GM18870 (cell line): ENCODE measurements around the gene PIGU.
"Not testable (repeated sequence)": the region's sequence is repeated elsewhere in the genome, so short reads cannot be mapped to it uniquely, and the experiment has no call there.

ENCODE experiments used
- ATAC-seq: cut with Tn5 transposase; IDR thresholded peaks from one replicate; pipeline ENCODE4 v1.9.1; 2021; ENCODE audit warnings: moderate library complexity; ENCODE audit not compliant: unreplicated experiment

Gene PIGU

DNA sequence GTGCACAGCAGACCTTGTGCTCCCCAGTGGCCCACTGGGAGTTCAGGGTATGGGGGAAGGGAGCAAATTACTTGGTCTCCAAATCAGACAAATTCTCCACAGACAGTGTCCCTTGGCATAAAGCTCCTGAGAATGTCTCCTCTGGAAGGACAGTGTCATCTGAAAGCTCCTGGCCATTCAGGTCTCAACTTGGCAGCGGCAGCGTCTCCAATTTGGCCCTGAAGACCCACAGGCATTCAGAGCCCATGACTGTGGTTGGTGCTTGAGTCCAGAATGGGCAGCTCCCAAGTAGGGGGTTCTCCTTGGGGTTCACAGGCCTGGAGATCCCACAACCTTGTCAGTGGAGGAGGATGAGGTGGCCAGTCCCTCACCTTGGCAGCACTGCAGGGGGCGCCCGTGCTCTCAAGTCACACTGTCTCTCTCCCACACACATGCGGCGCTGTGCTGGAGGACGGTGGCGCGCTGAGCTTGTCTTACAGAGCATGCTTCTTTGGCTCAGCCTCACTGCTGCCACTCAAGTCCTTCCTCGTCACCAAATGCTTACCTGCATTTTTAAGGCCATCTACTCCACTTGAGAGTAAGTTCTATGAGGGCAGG is 140.0 kb downstream of the PIGU start:
- no peak for ATAC-seq

DNA sequence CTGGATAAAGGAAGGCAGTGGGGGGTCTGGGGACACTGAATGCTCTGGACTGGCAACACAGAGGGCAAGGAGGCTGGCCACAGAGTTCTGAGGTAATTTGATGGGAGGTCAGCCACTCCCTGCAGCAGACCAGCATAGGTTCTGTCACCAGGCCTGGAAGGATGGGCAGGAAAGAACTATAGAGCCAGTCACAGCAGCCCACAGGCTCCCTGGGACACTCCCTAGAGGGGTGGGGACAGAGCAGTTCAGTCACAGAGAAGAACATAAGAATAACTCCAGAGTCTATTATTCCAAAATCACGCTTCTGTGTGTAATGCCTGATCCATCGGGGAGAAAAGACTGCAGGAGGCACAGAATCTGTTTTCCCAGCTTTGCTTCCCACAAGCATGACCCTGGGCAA is 141.0 kb downstream of the PIGU start:
- no peak for ATAC-seq

DNA sequence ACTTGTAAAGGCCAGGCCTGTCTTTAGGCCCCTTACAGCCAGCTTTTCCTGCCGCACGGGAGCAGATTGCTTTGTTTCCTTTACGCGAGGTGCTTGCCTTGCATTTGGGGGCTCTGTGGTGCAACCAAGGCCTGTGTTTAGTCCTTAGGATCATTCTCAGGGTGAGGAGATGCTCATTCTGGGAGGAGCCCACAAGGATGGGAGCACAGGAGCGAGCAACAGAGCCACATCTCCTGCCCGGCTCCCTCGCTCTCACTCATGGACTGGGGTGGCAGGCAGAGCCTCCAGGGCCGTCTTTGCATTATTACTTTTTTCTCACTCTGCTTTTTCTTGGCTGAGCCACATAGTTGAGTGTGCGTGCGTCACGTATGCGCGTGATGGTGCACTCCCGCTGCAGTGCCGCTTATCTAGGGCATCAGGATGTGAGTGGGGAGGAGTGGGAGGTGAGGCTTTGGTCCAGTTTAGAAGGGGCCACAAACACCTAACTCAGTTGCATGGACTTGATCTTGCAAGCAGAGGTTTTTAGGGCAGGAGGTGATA is 141.5 kb downstream of the PIGU start:
- no peak for ATAC-seq

DNA sequence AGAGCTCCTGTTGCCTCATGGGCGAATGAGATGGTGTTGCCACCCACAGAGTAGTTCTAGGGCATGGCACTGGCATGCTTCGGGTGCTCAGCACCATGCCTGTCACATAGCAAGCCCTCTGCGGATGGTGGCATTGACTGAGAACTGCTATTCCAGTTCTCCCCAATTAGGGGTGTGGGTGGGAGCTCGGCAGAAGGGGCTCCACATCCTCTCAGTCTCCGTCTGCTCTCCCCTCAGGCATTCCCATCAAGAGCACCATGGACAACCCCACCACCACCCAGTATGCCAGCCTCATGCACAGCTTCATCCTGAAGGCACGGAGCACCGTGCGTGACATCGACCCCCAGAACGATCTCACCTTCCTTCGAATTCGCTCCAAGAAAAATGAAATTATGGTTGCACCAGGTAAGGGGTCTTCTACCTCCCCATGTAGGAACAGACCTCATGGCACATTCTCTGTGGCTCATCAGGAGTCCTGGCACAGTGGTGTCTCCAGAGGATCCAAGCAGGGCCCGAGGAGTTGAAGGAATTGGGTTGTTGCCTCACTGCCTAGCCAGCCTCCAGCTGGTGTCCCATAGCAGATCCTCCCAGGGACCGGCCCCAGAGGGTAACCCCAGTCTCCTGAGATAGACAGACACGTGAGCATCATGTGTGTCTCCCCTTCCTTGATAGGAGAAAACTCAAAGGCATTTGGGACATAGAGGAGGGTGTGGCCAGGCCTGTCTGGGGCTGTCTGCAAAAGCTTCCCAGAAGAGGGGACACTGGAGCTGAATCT is 142.3 kb downstream of the PIGU start:
- no peak for ATAC-seq

DNA sequence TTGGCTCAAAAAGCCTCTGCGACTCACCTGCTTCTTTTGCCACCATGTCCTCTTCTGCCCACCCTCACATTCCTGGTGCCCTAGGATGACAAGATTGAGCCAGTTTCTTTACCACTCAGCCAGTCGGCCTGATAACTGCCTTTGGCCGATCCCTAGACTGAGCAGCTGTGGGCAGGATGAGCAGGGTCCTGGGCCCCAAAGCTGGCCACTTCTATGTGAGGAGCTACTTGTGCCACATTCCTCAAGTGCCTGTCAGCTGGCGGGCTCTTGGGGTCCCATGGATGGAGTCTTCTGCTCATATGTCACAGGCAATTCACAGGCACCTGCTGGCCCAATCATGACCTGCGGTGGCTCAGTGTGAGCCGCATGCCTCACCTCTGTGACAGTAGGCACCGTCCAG is 144.1 kb downstream of the PIGU start:
- no peak for ATAC-seq

DNA sequence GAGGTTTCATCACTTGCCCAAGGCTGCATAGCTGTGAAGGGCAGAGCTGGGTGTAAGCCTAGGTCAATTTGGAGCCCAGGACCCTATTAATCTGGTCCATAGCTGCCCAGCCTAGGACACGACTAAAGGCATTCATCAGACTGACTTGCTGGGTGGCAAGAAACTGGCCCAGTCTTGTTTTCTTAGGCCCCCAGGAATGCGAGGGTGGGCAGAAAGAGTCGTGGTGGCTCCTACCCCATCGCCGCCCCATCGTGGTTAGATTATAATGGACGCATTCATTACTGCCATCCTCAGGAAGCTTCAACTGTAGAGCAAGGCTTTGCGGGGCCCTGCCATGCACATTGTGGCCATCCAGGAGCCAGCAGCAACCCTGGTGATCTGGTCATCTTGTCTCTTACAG is 144.6 kb downstream of the PIGU start:
- no peak for ATAC-seq

DNA sequence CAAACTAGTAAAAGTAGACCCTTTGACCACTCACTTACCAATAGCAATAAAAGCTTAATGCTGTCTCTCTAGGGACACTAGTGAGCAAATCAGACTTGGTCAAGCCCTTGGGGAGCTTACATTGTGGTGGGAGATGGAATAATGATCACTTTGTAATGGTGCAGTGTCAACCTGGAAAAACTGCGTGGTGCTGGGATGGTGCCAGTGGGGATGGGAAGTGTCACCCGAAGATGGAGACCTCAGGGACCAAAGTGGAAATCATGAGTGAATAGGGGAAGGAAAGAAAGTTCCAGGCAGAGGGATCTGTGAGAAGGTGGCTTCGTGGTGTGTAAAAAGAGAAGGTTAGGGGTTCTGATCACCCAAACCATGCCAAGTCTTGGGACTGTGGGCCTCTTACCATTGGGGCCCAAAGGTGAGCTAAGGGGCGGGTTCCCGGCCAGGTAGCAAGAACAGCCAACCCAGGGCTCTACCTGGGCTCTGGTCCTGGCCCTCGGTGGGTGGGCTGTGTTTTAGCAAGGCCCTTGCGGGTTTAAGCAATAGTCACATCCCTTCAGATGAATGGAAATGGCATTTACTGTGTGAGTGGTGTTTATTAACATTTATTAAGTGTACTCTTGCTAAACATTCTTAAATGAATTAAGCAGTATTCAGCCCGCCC is 145.2 kb downstream of the PIGU start:
- no peak for ATAC-seq

DNA sequence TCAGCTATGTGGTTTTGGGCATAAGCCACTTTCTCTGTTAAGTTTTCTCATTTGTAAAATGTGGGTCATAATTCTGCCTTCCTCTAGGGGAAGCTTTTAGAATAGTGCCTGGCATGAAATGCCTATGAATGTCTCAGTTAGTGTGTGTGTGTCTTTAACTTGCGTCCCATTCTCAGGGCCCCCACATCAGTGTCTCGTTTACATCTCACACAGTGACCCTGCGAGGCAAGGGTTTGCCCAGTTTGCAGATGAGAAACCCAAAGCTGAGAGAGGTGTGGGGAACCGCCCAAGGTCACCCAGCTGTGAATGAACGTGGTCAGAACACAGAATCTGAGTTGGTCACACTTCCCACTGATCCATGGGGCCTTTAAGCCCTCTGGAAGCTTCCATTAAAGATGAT is 146.6 kb downstream of the PIGU start:
- ATAC-seq = no peak

DNA sequence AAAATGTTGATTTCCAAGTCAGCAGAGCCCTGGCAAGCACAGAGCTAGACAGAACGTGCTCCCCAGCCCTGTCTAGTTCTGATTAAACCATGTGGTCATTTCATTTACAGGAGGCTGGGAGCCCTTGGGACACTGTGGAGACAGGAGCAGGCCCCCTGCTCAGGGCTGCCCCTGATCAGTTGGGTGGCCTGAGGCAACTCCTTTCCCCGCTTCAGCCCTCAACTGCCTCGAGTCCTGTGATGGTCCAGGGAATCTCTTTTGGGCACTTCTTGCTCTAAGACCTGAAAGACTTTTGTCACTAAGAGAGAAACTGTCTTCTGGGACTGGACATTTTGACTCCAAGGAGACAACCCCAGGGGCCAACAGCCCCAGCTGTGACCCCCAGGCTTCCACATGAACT is 147.2 kb downstream of the PIGU start:
- ATAC-seq = no peak

DNA sequence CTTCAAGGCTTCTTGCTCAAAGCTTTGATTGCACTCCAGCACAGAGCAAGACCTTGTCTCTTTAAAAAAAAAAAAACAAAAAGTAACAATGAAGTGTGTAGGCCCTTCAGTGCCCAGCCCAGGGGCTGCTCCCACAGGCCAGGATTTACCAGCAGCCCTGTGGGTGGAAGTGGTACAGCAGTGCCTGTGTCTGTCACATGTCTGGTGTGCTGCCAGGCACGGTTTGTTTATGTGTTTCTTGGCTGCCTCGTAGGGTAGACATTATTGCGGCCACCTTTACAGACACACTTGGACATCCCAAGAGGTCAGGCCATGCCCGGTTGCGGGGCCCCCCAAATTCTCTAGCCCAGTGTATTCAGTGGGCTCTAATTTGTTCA is 148.0 kb downstream of the PIGU start:
- ATAC-seq = no peak

DNA sequence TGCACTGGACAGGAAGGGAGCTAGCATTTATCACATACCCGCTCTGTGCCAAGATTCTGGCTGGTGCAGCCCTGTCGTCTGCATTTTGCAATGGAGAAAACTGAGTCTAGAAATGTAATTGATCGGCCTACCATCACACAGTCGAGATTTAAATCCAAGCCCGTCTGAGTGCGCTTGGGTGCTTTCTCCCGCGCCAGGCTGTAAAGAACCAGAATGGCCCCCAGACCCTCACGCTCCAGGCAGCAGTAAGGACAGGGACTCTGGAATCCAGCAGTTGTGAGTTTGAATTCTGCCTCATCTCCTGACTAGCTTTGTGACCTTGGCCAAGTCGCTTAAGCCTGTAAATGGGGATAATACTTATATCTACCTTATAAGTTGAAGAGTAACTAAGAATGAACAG is 149.9 kb downstream of the PIGU start:
- no peak for ATAC-seq

DNA sequence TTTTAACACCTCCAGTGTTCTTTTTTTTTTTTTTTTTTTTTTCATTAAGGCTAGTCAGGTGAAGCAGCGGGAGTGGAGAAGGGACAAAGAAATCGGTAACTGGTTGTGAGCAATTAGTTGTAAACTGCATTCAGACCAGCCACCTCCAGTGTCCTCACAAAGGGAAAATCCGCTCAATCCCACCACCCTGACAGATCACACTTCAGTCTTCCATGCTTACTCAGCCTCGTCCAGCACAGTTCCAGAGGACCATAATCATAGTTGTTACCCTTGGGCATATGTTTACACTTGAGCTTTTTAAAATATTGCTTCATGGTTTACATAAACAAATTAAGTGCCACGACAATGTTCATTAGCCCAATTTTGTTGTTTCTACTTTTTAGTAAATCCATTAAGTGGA is 150.4 kb downstream of the PIGU start:
- ATAC-seq = no peak

DNA sequence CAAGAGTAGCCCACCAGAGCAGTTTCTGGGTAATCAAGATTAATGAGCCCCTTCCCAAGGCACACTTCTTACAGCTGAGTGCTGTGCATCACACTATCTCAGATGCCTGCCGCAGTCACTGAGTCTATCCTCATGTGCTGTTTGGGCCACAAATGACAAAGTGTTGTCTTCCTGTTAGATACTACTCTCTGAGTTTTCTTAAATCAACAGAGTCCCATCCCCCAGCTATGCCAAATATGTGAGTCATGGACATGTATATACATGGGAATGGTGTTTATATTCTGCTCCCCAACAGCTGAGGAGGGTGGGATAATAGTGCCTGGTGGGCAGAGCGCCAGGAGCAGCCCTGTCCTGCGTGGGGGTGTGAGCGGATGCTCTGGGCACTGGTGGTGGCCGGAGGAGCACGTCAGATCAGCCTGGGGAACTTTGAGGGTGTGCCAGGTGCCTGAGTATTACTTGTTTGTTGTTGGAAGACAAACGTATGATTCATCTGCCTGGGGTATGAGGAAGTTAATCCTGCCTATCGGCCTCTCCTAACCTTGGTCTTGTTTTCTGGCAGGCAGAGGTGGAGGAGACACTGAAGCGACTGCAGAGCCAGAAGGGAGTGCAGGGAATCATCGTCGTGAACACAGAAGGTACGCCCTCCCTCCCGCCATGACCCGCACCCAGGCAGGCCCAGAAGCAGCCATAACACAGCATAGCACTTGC is 151.0 kb downstream of the PIGU start:
- ATAC-seq = no peak

DNA sequence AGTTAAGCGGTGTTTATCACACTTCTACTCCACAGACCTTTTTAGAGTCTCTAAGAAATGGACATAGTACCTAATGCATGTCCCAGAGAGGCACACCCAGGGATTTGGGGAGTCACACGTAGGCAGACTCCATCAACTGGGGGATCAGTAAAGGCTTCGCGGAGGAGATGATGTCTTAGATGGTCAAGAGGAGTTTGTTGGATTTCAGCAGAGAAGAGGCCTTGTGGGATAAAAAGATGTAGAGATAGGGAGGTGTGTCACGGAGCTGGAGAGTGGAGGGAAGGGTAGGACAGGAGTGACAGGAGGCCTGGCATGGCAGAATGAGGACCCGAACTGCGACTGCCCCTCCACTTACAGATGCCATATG is 151.6 kb downstream of the PIGU start:
- ATAC-seq = no peak

DNA sequence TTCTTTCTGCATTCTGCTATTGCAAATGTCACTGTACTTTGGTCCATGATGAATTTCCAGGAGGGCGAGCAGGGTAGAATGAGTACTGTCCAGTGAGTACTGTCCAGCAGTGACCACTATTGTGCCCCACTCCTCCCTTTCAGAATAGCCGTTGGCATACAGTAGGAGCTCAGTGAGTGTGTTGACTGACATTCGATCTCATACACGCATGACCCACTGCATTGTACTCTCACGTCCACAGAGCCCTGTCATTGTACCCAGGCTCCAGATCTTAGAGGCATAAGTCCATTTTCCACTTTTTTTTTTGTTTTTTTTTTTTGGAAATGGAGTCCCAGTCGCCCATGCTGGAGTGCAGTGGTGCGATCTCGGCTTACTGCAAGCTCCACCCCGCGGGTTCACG is 152.5 kb downstream of the PIGU start:
- ATAC-seq = no peak

DNA sequence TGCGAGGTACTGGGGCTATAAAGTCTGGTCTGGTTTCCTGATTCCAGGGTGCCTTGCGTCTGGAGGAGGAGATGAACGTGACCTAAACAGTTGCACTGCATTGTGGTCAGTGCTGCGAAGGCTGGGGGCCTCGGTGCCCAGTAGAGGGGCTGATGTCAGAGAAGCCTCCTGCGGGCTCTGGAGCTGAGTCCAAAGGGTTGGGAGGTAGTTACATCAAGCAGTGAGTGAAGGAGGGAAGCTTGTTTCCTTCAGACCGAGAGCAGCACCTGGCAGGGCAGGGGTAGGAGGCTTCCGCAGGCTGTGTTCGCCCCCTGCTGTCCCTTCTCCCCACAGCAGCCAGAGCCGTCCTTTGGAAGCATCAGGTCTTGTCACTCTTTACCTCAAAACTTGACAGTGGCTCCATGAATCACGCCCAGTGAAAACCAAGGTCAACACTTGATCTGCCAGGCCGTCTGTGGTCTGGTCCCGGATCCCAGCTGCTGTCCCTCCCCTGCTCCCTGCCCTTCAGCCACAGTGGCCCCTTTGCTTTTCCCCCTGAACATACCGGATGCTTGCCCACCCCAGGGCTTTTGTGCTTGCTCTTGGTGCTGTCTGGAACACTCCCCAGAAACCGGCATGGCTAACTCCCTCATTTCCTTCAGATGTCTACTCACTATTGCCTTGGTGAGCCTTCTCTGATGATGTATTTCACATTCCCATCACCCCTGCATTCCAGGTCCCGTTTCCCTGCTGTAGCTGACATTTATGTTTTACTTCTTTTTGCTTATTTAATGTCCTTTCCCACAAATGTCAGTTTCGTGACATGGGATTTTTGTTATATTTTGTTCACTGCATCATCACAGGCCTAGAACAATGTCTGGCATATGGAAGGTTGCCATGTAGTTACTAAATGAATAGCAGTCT is 153.7 kb downstream of the PIGU start:
- ATAC-seq = no peak

DNA sequence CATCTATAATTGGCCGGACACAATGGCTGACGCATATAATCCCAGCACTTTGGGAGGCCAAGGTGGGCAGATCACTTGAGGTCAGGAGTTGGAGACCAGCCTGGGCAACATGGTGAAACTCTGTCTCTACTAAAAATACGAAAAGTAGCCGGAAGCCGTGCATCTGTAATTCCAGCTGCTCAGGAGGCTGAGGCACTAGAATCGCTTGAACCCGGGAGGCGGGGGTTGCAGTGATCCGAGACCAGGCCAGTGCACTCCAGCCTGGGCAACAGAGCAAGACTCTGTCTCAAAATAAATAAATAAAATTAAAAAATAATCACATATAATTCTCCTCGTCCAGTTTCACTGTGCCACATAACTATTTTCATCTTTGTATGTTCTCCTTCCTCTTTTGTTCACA is 157.1 kb downstream of the PIGU start:
- not testable (repeated sequence) for ATAC-seq

DNA sequence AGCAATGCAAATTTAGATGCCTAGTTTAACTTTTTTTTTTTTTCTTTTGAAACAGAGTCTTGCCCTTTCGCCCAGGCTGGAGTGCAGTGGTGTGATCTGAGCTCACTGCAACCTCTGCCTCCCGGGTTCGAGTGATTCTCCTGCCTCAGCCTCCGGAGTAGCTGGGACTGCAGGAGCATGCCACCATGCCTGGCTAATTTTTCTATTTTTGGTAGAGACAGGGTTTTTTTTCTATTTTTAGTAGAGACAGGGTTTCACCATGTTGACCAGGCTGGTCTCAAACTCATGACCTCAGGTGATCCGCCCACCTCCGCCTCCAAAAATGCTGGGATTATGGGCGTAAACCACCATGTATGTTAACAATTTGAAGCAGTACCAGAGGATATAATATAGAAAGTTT is 158.0 kb downstream of the PIGU start:
- not testable (repeated sequence) for ATAC-seq

DNA sequence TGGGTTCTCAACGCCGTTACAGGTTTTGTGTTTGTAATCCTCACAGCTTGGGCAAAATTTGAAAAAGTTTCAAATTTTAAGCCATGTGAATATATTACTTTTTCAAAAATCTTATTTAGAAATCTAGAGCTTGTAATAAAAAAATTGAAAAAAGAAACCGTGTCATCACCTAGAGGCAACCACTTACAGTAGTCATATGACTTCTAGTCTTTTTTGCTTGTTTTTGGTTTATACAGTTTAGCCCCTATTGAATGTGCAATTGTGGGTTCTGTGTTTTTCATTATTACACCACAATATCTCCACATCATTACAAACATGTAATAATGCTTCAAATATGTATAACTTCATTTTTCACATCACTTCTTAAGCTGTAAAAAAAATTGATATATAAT is 159.8 kb downstream of the PIGU start:
- ATAC-seq = no peak

DNA sequence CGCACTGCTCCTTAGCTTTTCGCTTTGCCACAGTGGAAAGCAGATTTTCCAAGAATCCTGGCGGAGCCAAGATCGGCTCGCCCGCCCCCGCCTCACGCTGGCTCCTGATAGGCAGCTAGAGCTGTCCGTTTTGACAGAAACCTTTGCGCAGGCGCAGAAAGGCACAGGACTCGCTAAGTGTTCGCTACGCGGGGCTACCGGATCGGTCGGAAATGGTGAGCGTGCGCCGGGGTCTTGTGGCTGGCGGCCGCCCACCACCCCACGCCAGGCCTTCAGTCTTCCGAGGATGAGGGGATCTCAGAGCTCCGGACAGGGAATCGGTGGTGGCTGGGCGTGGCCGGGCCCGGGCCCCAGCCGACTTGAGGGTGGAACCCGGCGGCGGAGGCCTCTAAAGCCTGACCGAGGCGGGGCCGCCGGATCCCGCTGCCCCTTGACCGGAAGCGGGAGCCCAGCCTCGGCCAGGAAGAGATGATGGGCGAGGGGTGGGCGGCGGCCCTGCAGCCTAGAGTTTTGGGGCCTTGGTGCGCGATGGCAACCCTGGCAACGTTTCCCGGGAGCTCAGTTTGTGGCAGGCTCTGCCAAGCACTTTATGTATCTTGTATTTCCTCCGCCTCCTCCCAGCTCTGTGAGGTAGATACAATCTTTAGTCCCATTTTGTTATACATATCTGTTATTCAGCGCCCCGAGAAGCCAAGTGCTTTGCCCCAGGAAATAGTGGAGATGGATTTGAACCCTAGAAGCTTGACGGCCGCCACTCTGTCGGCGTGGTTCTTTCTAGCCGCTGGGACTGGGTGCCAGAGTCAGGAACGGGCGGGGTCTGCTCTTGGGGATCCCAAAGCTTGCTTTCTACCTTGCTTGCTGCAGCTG is 160.4 kb downstream of the PIGU start, which contains the start of gene DYNLRB1:
DYNLRB1 (plus strand) TSS at position 176 of the 867 bp plus-strand sequence; CDS start at position 213, 37 bp downstream.
- peak; percentile 62 for ATAC-seq
